ENCODE results near the gene SLC5A6. TPM values are rescaled to one million over a fixed set of nuclear protein-coding genes. Genes with fewer than 3 reads are reported as not detected.

SLC5A6 gene
- total RNA-seq, 2 experiments from 2014 or later, result 34.2 to 39.2 TPM

GRCh38 chr2:27152102-27152795 lies 59.8 kb downstream of the SLC5A6 start:
- H3K9me3 Mint-ChIP-seq, result no peaks in the 10 kb centered on the region
- ChIA-PET POLR2A (interaction anchor here (0.6 kb wide), 1 partner anchor 129 kb away, joined by 3 read pairs; no protein-coding TSS in a partner anchor), CTCF (interaction anchor here (0.7 to 2.2 kb wide), 4 partner anchors 9 to 79 kb away, joined by 3 to 6 read pairs (median 4); no protein-coding TSS in a partner anchor)
- DNase-seq, result no peak
- H3K36me3 Mint-ChIP-seq (ENCODE audit: low read depth), result no peaks in the 10 kb centered on the region
- H3K27me3 Mint-ChIP-seq, result peaks cover 2% of the 10 kb centered on the region
- H3K4me3 Mint-ChIP-seq, result no peak overlapping the region
- H3K4me1 Mint-ChIP-seq, result no peaks in the 10 kb centered on the region
- no peak overlapping the region for H3K27ac Mint-ChIP-seq

GRCh38 chr2:27150639-27151230 lies 61.3 kb downstream of the SLC5A6 start:
- H3K27ac Mint-ChIP-seq, result no peak overlapping the region
- H3K9me3 Mint-ChIP-seq, result no peaks in the 10 kb centered on the region
- no peaks in the 10 kb centered on the region for H3K4me1 Mint-ChIP-seq
- H3K27me3 Mint-ChIP-seq, result peaks cover 2% of the 10 kb centered on the region
- H3K4me3 Mint-ChIP-seq, result no peak overlapping the region
- no peak for DNase-seq
- CTCF ChIA-PET, result interaction anchor here (0.9 to 2.2 kb wide), 3 partner anchors 12 to 60 kb away, joined by 3 to 6 read pairs (median 3); partner anchors contain the start of gene PRR30
- no peaks in the 10 kb centered on the region for H3K36me3 Mint-ChIP-seq (ENCODE audit: low read depth)
- POLR2A ChIA-PET, result no interaction called here

Other genes starting within 250 kb of the SLC5A6 start
- gene MAPRE3, start 241.6 kb downstream of the SLC5A6 start, total RNA-seq, result 1 to 10 TPM in 1 of 2 experiments, under 1 TPM in 1; 1.00 to 1.3 TPM
- 10 to 100 TPM; 73.2 to 77.1 TPM for gene TMEM214, start 179.3 kb downstream of the SLC5A6 start, total RNA-seq
- 10 to 100 TPM; 17.9 to 19.1 TPM for gene AGBL5, start 160.6 kb downstream of the SLC5A6 start, total RNA-seq
- gene OST4, start 140.6 kb downstream of the SLC5A6 start, total RNA-seq, result 100 to 1,000 TPM; 309 to 386 TPM
- under 1 TPM; 0.56 to 0.64 TPM for gene EMILIN1, start 133.7 kb downstream of the SLC5A6 start, total RNA-seq
- 10 to 100 TPM in 1 of 2 experiments, 1 to 10 TPM in 1; 9.7 to 10.6 TPM for gene KHK, start 125.5 kb downstream of the SLC5A6 start, total RNA-seq
- 1 to 10 TPM in 1 of 2 experiments, under 1 TPM in 1; 0.92 to 1.3 TPM for gene CGREF1, start 93.1 kb downstream of the SLC5A6 start, total RNA-seq
- gene ABHD1, start 88.5 kb downstream of the SLC5A6 start, total RNA-seq, result under 1 TPM; 0.10 to 0.25 TPM
- gene PREB, start 77.6 kb downstream of the SLC5A6 start, total RNA-seq, result 10 to 100 TPM; 60.0 to 65.3 TPM
- not detected for gene PRR30, start 72.9 kb downstream of the SLC5A6 start, total RNA-seq
- gene TCF23, start 63.3 kb downstream of the SLC5A6 start, total RNA-seq, result not detected
- gene ATRAID, start 227 bp downstream of the SLC5A6 start, total RNA-seq, result 10 to 100 TPM; 72.5 to 81.8 TPM
- 10 to 100 TPM; 63.7 to 66.1 TPM for gene CAD, start 5.1 kb upstream of the SLC5A6 start, total RNA-seq
- under 1 TPM; 0.23 to 0.45 TPM for gene SLC30A3, start 50.8 kb upstream of the SLC5A6 start, total RNA-seq
- gene DNAJC5G, start 63.2 kb upstream of the SLC5A6 start, total RNA-seq, result not detected
- not detected for gene TRIM54, start 70.2 kb upstream of the SLC5A6 start, total RNA-seq
- gene UCN, start 96.2 kb upstream of the SLC5A6 start, total RNA-seq, result 1 to 10 TPM; 2.3 to 2.8 TPM
- 10 to 100 TPM; 80.8 to 83.6 TPM for gene MPV17, start 110.8 kb upstream of the SLC5A6 start, total RNA-seq
- 10 to 100 TPM; 54.3 to 59.0 TPM for gene GTF3C2, start 144.5 kb upstream of the SLC5A6 start, total RNA-seq
- 10 to 100 TPM; 40.9 to 42.2 TPM for gene EIF2B4, start 158.1 kb upstream of the SLC5A6 start, total RNA-seq
- 100 to 1,000 TPM; 109 to 120 TPM for gene SNX17, start 158.3 kb upstream of the SLC5A6 start, total RNA-seq
- gene ZNF513, start 168.5 kb upstream of the SLC5A6 start, total RNA-seq, result 10 to 100 TPM; 14.3 to 15.4 TPM
- gene PPM1G, start 197.3 kb upstream of the SLC5A6 start, total RNA-seq, result 100 to 1,000 TPM; 109 TPM
- 10 to 100 TPM; 77.1 to 82.3 TPM for gene NRBP1, start 216.4 kb upstream of the SLC5A6 start, total RNA-seq
- gene KRTCAP3, start 230.1 kb upstream of the SLC5A6 start, total RNA-seq, result 1 to 10 TPM; 7.1 to 8.3 TPM